WTC11 (cell line): Measurements from ENCODE around the gene KIR3DL3. TPM values are rescaled to one million over a fixed set of nuclear protein-coding genes. Genes with fewer than 3 reads are reported as not detected.
"Not testable (repeated sequence)": the region's sequence is repeated elsewhere in the genome, so short reads cannot be mapped to it uniquely, and the experiment has no call there.

Experiments used
- ATAC-seq: fragments of 200-7000 bp; cut with Tn5 transposase; 2 replicates; pipeline ENCODE4 v1.10.0; 2021; ENCODE audit warnings: mild to moderate bottlenecking, moderate library complexity
- CTCF ChIA-PET: fragments of 300-600 bp; sonication (Branson Sonifier 250); formaldehyde crosslinking; loops from one replicate; lab custom pipeline; 2021; ENCODE audit warnings: antibody characterized with exemption; lab: Charles Lee
- POLR2A ChIA-PET: fragments of 350-600 bp; sonication (Branson Sonifier 250); formaldehyde crosslinking; loops from one replicate; lab custom pipeline; 2021; ENCODE audit warnings: antibody characterized with exemption; lab: Charles Lee
- DNase-seq: peaks from one replicate; pipeline ENCODE4 v3.0.0; 2021; ENCODE audit warnings: low spot score
- H3K27ac Mint-ChIP-seq: 2 replicates; pipeline ENCODE4 v1.8.0; 2021; ENCODE audit warnings: mixed read lengths
- H3K27me3 Mint-ChIP-seq: 2 replicates; pipeline ENCODE4 v1.8.0; 2021; ENCODE audit warnings: low read depth, mild to moderate bottlenecking, moderate library complexity, mixed read lengths
- H3K36me3 Mint-ChIP-seq: 2 replicates; pipeline ENCODE4 v1.8.0; 2021; ENCODE audit warnings: mixed read lengths
- H3K4me1 Mint-ChIP-seq: 2 replicates; pipeline ENCODE4 v1.8.0; 2022; ENCODE audit warnings: mixed read lengths
- H3K4me3 Mint-ChIP-seq: 2 replicates; pipeline ENCODE4 v1.8.0; 2021; ENCODE audit warnings: mild to moderate bottlenecking, moderate library complexity, mixed read lengths
- H3K9me3 Mint-ChIP-seq: 2 replicates; pipeline ENCODE4 v1.8.0; 2021; ENCODE audit warnings: mixed read lengths
- EMX1 ChIP-seq: fragments of 250-450 bp; sonication (Bioruptor Pico); IDR thresholded peaks from 2 replicates; pipeline ENCODE4 v1.8.0; 2021; ENCODE audit warnings: mild to moderate bottlenecking
- FOXJ3 ChIP-seq: sonication (generic); formaldehyde crosslinking; IDR thresholded peaks from 2 replicates; pipeline ENCODE4 v1.9.0; 2021; ENCODE audit warnings: missing genetic modification reagents, mild to moderate bottlenecking, borderline replicate concordance
- FOXP1 ChIP-seq: sonication (generic); formaldehyde crosslinking; IDR thresholded peaks from 2 replicates; pipeline ENCODE4 v1.8.0; 2022; ENCODE audit warnings: missing genetic modification reagents, mild to moderate bottlenecking, moderate library complexity, borderline replicate concordance
- GABPB1 ChIP-seq: sonication (generic); formaldehyde crosslinking; IDR thresholded peaks from 2 replicates; pipeline ENCODE4 v1.8.1; 2023; ENCODE audit warnings: mild to moderate bottlenecking, missing genetic modification reagents
- GTF2I ChIP-seq: fragments of 250-450 bp; sonication (Bioruptor Pico); conservative IDR thresholded peaks from 2 replicates; pipeline ENCODE4 v1.4.0; 2021; ENCODE audit warnings: mild to moderate bottlenecking
- HMGA2 ChIP-seq: fragments of 250-450 bp; sonication (Bioruptor Pico); IDR thresholded peaks from 2 replicates; pipeline ENCODE4 v1.4.0; 2021; ENCODE audit warnings: mild to moderate bottlenecking, moderate library complexity
- JAZF1 ChIP-seq: fragments of 250-450 bp; sonication (Bioruptor Pico); IDR thresholded peaks from 2 replicates; pipeline ENCODE4 v1.9.0; 2021; ENCODE audit warnings: moderate library complexity, mild to moderate bottlenecking, inconsistent platforms
- KAT7 ChIP-seq: sonication (generic); formaldehyde crosslinking; IDR thresholded peaks from 2 replicates; pipeline ENCODE4 v1.8.1; 2023; ENCODE audit warnings: missing genetic modification reagents, mild to moderate bottlenecking, borderline replicate concordance
- NFYB ChIP-seq: sonication (generic); formaldehyde crosslinking; conservative IDR thresholded peaks from 2 replicates; pipeline ENCODE4 v1.8.0; 2022; ENCODE audit warnings: low read depth, missing genetic modification reagents
- NR1H2 ChIP-seq: sonication (generic); formaldehyde crosslinking; IDR thresholded peaks from 2 replicates; pipeline ENCODE4 v1.9.0; 2021; ENCODE audit warnings: mild to moderate bottlenecking, moderate library complexity, missing genetic modification reagents
- RELA ChIP-seq: sonication (generic); formaldehyde crosslinking; IDR thresholded peaks from 2 replicates; pipeline ENCODE4 v1.8.1; 2022; ENCODE audit warnings: missing genetic modification reagents, mild to moderate bottlenecking, borderline replicate concordance
- RORB ChIP-seq: fragments of 250-450 bp; sonication (Bioruptor Pico); IDR thresholded peaks from 2 replicates; pipeline ENCODE4 v1.9.0; 2021; ENCODE audit warnings: mild to moderate bottlenecking
- SMAD3 ChIP-seq: sonication (generic); formaldehyde crosslinking; IDR thresholded peaks from 2 replicates; pipeline ENCODE4 v1.8.0; 2022; ENCODE audit warnings: missing genetic modification reagents, mild to moderate bottlenecking, borderline replicate concordance
- ZNF219 ChIP-seq: sonication (generic); formaldehyde crosslinking; IDR thresholded peaks from 2 replicates; pipeline ENCODE4 v1.8.0; 2023; ENCODE audit warnings: missing genetic modification reagents, mild to moderate bottlenecking, borderline replicate concordance
- ZNF263 ChIP-seq: sonication (generic); formaldehyde crosslinking; IDR thresholded peaks from 2 replicates; pipeline ENCODE4 v1.8.1; 2022; ENCODE audit warnings: low read depth, mild to moderate bottlenecking, moderate library complexity, missing genetic modification reagents
- ZNF317 ChIP-seq: sonication (generic); formaldehyde crosslinking; IDR thresholded peaks from 2 replicates; pipeline ENCODE4 v1.8.1; 2023; ENCODE audit warnings: low read depth, mild to moderate bottlenecking, moderate library complexity, missing genetic modification reagents, borderline replicate concordance
- ZNF423 ChIP-seq: fragments of 250-450 bp; sonication (Bioruptor Pico); IDR thresholded peaks from 2 replicates; pipeline ENCODE4 v2.1.2; 2022; ENCODE audit warnings: mild to moderate bottlenecking, moderate library complexity
- total RNA-seq: library from RNA; stranded (reverse); gene quantifications from 3 replicates; pipeline ENCODE4 v1.2.3, GENCODE V29; 2021
- TF ChIP-seq, protein P1 (sequence below): sonication (generic); formaldehyde crosslinking; IDR thresholded peaks from 2 replicates; pipeline ENCODE4 v1.8.1; 2022; ENCODE audit warnings: low read depth, missing genetic modification reagents, borderline replicate concordance
- TF ChIP-seq, protein P2 (sequence below): fragments of 200-600 bp; IDR thresholded peaks from 2 replicates; pipeline ENCODE4 v1.8.0; 2022; ENCODE audit warnings: antibody characterized with exemption
- TF ChIP-seq, protein P3 (sequence below): sonication (generic); formaldehyde crosslinking; IDR thresholded peaks from 2 replicates; pipeline ENCODE4 v1.8.1; 2022; ENCODE audit warnings: mild to moderate bottlenecking, missing genetic modification reagents, moderate library complexity, borderline replicate concordance
- TF ChIP-seq, protein P4 (sequence below): sonication (generic); formaldehyde crosslinking; IDR thresholded peaks from 2 replicates; pipeline ENCODE4 v1.8.1; 2023; ENCODE audit warnings: mild to moderate bottlenecking, missing genetic modification reagents, moderate library complexity
- TF ChIP-seq, protein P5 (sequence below): sonication (generic); formaldehyde crosslinking; IDR thresholded peaks from 2 replicates; pipeline ENCODE4 v1.8.0; 2022; ENCODE audit warnings: missing genetic modification reagents

KIR3DL3 gene
- total RNA-seq, 1 experiment from 2014 or later: not detected

DNA sequence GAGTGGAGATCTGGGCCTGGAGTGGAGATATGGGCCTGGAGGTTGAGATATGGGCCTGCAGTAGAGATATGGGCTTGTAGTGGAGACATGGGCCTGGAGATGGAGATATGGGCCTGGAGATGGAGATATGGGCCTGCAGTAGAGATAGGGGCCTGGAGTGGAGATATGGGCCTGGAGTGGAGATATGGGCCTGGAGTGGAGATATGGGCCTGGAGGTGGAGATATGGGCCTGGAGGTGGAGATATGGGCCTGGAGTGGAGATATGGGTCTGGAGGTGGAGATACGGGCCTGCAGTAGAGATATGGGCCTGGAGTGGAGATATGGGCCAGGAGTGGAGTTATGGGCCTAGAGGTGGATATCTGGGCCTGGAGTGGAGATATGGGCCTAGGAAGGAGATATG, 14.5 kb downstream of the KIR3DL3 start:
- no peak for DNase-seq
- Mint-ChIP-seq H3K4me1 (no peaks in the 10 kb centered on the region), H3K4me3 (no peak overlapping the region)
- TF ChIP-seq ZNF219 (CRISPR knock-in tag) (no peak), ZNF423 (CRISPR knock-in tag) (no peak), RELA (no peak), SMAD3 (CRISPR knock-in tag) (no peak), GTF2I (CRISPR knock-in tag) (no peak), HMGA2 (CRISPR knock-in tag) (no peak), GABPB1 (CRISPR knock-in tag) (no peak), ZNF317 (CRISPR knock-in tag) (no peak), FOXJ3 (CRISPR knock-in tag) (no peak), FOXP1 (CRISPR knock-in tag) (no peak), NR1H2 (no peak), ZNF263 (CRISPR knock-in tag) (no peak), KAT7 (no peak), JAZF1 (CRISPR knock-in tag) (no peak)
- TF ChIP-seq, protein P1, sequence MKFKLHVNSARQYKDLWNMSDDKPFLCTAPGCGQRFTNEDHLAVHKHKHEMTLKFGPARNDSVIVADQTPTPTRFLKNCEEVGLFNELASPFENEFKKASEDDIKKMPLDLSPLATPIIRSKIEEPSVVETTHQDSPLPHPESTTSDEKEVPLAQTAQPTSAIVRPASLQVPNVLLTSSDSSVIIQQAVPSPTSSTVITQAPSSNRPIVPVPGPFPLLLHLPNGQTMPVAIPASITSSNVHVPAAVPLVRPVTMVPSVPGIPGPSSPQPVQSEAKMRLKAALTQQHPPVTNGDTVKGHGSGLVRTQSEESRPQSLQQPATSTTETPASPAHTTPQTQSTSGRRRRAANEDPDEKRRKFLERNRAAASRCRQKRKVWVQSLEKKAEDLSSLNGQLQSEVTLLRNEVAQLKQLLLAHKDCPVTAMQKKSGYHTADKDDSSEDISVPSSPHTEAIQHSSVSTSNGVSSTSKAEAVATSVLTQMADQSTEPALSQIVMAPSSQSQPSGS: no peak
- TF ChIP-seq, protein P2, sequence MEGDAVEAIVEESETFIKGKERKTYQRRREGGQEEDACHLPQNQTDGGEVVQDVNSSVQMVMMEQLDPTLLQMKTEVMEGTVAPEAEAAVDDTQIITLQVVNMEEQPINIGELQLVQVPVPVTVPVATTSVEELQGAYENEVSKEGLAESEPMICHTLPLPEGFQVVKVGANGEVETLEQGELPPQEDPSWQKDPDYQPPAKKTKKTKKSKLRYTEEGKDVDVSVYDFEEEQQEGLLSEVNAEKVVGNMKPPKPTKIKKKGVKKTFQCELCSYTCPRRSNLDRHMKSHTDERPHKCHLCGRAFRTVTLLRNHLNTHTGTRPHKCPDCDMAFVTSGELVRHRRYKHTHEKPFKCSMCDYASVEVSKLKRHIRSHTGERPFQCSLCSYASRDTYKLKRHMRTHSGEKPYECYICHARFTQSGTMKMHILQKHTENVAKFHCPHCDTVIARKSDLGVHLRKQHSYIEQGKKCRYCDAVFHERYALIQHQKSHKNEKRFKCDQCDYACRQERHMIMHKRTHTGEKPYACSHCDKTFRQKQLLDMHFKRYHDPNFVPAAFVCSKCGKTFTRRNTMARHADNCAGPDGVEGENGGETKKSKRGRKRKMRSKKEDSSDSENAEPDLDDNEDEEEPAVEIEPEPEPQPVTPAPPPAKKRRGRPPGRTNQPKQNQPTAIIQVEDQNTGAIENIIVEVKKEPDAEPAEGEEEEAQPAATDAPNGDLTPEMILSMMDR: no peak
- TF ChIP-seq, protein P3, sequence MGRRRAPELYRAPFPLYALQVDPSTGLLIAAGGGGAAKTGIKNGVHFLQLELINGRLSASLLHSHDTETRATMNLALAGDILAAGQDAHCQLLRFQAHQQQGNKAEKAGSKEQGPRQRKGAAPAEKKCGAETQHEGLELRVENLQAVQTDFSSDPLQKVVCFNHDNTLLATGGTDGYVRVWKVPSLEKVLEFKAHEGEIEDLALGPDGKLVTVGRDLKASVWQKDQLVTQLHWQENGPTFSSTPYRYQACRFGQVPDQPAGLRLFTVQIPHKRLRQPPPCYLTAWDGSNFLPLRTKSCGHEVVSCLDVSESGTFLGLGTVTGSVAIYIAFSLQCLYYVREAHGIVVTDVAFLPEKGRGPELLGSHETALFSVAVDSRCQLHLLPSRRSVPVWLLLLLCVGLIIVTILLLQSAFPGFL (CRISPR knock-in tag): no peak
- TF ChIP-seq, protein P4, sequence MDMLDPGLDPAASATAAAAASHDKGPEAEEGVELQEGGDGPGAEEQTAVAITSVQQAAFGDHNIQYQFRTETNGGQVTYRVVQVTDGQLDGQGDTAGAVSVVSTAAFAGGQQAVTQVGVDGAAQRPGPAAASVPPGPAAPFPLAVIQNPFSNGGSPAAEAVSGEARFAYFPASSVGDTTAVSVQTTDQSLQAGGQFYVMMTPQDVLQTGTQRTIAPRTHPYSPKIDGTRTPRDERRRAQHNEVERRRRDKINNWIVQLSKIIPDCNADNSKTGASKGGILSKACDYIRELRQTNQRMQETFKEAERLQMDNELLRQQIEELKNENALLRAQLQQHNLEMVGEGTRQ (CRISPR knock-in tag): no peak
- TF ChIP-seq, all 79 proteins: peak for 0
- Mint-ChIP-seq H3K27ac (no peak overlapping the region), H3K27me3 (peaks cover 28% of the 10 kb centered on the region), H3K36me3 (peaks cover 72% of the 10 kb centered on the region), H3K9me3 (peaks cover 88% of the 10 kb centered on the region)
- ChIA-PET POLR2A (no interaction called here), CTCF (no interaction called here)
- ATAC-seq: no peak

DNA sequence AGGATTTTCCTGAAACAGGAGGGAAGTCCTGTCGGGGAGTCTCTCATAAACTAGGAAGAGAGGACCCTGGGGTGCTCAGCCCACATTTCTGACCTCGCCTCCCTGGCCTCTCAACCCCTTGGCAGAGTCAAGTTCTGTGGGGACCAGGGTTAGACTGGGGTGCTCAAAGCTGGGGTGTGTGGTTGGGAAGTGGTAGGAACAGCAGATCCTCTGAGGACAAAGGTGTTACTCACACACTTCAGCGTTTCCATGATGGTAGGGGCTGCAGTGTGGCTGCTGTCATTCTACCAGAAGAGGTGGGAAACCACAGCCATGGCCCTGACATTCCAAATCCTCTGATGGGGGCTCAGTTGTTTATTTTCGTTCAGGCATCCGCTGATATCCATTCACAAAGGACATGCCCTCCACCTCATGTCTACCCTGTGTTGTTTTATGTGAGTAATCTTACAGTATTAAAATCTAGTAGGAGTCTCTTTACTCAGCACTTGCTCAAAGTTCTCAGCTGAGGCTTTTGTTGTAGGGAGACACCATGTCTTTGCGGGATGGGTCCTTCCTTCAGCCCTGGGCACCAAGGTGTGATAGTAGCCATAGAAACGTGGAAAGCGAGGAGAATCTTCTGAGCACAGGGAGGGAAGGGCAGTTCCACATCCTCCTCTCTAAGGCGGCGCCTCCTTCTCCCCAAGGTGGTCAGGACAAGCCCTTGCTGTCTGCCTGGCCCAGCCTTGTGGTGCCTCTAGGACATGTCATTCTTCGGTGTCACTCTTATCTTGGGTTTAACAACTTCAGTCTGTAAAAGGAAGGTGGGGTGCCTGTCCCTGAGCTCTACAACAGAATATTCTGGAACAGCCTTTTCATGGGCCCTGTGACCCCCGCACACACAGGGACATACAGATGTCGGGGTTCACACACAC, 15.6 kb downstream of the KIR3DL3 start:
- no peak for DNase-seq
- TF ChIP-seq EMX1 (CRISPR knock-in tag) (no peak), RORB (no peak), NFYB (no peak)
- TF ChIP-seq, protein P5, sequence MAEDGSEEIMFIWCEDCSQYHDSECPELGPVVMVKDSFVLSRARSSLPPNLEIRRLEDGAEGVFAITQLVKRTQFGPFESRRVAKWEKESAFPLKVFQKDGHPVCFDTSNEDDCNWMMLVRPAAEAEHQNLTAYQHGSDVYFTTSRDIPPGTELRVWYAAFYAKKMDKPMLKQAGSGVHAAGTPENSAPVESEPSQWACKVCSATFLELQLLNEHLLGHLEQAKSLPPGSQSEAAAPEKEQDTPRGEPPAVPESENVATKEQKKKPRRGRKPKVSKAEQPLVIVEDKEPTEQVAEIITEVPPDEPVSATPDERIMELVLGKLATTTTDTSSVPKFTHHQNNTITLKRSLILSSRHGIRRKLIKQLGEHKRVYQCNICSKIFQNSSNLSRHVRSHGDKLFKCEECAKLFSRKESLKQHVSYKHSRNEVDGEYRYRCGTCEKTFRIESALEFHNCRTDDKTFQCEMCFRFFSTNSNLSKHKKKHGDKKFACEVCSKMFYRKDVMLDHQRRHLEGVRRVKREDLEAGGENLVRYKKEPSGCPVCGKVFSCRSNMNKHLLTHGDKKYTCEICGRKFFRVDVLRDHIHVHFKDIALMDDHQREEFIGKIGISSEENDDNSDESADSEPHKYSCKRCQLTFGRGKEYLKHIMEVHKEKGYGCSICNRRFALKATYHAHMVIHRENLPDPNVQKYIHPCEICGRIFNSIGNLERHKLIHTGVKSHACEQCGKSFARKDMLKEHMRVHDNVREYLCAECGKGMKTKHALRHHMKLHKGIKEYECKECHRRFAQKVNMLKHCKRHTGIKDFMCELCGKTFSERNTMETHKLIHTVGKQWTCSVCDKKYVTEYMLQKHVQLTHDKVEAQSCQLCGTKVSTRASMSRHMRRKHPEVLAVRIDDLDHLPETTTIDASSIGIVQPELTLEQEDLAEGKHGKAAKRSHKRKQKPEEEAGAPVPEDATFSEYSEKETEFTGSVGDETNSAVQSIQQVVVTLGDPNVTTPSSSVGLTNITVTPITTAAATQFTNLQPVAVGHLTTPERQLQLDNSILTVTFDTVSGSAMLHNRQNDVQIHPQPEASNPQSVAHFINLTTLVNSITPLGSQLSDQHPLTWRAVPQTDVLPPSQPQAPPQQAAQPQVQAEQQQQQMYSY: no peak
- TF ChIP-seq, protein P4 (CRISPR knock-in tag): no peak
- ChIA-PET POLR2A (no interaction called here), CTCF (no interaction called here)
- no peak for ATAC-seq
- no peak overlapping the region for H3K4me3 Mint-ChIP-seq
- peaks cover 84% of the 10 kb centered on the region for H3K9me3 Mint-ChIP-seq
- H3K36me3 Mint-ChIP-seq: peaks cover 66% of the 10 kb centered on the region
- H3K27ac Mint-ChIP-seq: no peak overlapping the region
- peaks cover 19% of the 10 kb centered on the region for H3K27me3 Mint-ChIP-seq
- H3K4me1 Mint-ChIP-seq: no peaks in the 10 kb centered on the region

DNA sequence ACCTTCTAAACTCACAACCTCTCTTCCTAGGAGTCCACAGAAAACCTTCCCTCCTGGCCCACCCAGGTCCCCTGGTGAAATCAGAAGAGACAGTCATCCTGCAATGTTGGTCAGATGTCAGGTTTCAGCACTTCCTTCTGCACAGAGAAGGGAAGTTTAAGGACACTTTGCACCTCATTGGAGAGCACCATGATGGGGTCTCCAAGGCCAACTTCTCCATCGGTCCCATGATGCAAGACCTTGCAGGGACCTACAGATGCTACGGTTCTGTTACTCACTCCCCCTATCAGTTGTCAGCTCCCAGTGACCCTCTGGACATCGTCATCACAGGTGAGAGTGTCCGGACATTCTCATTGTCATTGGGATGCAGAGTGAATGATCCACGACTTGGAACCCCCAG, 17.7 kb downstream of the KIR3DL3 start:
- Mint-ChIP-seq H3K9me3 (peaks cover 83% of the 10 kb centered on the region), H3K36me3 (peaks cover 61% of the 10 kb centered on the region), H3K27me3 (peaks cover 13% of the 10 kb centered on the region)
- ATAC-seq, POLR2A ChIA-PET, H3K4me3 Mint-ChIP-seq, H3K27ac Mint-ChIP-seq, DNase-seq, CTCF ChIA-PET, H3K4me1 Mint-ChIP-seq: not testable (repeated sequence)
